HCEC 1CT (cell line): ENCODE results near the gene NRG3.
"Not testable (repeated sequence)": the region's sequence is repeated elsewhere in the genome, so short reads cannot be mapped to it uniquely, and the experiment has no call there.

Experiments used
- DNase-seq: peaks from one replicate; pipeline ENCODE4 v3.0.0-alpha.2; 2017

NRG3 gene

DNA sequence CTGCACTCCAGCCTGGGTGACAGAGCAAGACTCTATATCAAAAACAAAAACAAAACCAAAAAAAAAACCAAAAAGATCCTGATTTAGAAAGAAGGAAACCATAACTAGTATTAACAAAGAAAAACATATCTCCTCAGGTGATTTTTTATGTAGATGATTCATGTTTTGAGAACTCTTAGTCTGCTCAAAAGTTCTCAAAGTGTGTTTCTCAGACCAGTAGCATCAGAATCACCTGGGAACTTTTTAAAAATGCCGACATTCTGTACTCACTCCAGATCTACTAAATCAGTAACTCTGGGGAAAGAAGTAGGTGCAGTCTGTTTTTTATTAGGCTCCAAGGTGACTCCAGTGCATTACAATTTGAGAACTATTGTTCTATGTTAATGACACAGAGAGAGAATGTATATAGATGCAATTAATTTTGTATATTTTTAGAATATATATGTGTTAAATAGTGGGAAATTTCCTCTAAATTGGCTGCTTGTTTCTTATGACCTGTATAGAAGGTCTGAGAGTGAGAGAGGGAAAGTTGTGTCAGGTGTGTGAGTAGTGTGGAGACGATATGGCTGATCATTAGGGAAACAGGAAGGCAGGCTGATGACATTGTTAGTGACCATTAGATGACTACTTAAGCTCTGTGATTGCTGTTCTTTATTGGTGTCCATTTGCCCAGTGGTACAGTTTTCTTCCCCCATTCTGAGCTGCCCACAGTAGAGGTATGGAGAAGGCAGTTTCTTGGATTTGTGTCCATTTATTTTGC is 1075.0 kb downstream of the NRG3 start:
- DNase-seq, result no peak

DNA sequence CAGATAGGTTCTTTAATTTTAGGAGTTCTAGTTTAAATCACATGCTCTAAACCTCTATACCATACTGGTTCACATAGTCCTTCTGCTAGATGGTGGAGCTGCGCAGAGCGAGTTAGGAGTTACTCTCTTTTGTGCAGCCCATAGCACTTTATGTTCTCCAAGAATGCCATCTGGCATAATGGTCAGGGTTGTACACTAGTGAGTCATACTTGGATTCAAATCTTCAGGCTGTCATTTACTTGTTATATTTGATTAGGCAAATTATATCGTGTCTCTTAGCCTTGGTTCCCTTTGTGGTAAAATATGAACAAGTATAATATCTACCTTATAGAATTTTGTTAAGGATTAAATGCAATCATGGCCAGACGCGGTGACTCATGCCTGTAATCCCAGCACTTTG is 1078.3 kb downstream of the NRG3 start:
- no peak for DNase-seq

DNA sequence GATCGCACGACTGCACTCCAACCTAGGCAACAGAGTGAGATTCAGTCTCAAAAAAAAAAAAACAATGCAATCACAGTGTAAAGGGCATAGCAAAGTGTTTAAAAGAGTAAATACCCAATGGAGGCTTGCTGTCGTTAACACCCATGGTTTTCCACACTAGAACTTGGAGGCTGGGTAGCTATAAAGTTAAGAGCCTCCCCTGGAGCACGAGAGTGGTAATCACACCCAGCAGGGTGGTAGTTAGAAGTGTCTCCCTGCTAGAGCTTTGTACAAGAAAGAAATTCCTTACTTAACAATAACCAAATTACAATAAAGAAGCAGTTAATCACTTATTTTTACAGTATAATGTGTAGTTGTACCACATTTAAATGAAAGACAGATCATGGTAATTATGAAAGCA is 1078.9 kb downstream of the NRG3 start:
- DNase-seq, result no peak

DNA sequence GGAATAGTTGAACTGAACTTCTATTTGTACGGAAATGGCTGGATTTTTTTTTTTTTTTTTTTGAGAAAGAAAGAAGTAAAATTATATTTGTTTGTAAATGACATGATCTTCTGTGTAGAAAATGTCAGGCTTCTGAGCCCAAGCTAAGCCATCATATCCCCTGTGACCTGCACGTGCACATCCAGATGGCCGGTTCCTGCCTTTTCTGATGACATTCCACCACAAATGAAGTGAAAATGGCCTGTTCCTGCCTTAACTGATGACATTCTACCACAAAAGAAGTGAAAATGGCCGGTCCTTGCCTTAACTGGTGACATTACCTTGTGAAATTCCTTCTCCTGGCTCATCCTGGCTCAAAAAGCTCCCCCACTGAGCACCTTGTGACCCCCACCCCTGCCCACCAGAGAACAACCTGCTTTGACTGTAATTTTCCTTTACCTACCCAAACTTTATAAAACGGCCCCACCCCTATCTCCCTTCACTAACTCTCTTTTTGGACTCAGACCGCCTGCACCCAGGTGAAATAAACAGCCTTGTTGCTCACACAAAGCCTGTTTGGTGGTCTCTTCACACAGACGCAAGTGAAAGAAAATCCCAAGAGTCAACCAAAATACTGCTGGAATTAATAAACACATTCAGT is 1085.5 kb downstream of the NRG3 start:
- DNase-seq, result not testable (repeated sequence)

DNA sequence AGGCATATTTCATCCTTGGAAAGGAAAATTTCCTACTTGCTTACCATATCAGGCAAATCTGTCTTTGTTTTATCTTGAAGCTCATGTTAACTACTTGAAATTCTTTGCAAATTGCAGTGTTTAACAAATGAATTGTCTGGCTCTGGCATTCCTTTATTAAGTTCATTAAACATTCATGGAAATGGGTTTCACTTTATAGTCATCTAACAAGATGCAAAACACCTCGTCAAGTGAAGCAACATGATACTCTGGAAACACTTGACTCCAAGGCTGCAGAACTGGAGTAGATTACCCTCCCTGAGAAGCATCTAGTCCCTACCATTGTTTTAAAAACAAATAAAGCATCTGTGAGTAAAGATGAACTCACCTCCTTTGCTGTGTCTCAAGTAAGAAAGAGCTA is 1086.9 kb downstream of the NRG3 start:
- no peak for DNase-seq

DNA sequence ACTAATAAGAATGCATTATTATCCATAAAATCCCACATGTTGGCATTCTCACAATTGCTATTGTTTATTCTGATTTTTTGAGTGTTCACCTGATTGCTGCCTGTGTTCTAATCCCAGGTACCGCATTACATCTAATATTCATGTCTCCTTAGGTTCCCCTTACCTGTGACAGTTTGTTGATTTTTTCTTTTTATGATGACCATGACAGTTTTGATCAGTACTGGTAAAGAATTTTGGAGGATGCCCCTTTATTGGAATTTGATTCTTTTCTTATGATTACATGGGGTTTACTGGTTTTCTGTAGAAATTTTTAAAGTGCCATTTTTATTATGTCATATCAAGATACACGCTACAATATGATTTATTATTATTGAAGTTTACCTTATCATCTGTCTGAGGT is 1091.1 kb downstream of the NRG3 start:
- no peak for DNase-seq

DNA sequence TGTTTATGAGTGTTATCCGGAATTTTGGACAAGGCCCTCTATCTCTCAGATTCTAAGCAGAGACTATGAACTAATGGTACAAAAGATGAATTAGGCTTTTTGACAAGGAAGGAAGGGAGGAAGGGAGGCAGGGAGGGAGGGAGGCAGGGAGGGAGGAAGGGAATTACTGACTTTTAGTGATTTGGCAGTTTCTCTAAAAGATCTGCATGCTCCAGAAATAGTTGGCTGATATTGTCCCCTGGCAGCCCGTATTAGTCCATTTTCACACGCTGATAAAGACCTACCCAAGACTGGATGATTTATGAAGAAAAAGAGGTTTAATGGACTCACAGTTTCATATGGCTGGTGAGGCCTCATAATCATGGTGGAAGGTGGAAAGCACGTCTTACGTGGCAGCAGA is 1093.5 kb downstream of the NRG3 start:
- DNase-seq, result no peak

DNA sequence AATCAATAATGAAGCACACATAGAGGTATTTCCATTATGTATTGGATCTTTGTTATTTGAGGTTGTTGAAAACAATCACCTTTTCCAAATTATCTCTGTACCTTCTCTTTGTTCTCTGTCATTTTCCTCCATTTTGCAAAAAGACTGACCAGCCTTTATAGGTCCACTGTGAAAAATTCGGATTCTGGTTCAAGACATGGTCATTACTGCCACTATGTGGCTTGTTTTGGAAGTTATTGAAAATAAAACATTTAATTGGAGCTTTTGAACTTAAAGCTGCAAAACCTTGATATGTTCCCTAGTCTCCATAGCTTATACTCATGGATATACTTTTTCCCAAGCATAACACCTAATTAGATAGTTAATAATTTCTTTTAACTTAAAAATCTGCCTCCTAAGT is 1094.4 kb downstream of the NRG3 start:
- DNase-seq, result no peak

DNA sequence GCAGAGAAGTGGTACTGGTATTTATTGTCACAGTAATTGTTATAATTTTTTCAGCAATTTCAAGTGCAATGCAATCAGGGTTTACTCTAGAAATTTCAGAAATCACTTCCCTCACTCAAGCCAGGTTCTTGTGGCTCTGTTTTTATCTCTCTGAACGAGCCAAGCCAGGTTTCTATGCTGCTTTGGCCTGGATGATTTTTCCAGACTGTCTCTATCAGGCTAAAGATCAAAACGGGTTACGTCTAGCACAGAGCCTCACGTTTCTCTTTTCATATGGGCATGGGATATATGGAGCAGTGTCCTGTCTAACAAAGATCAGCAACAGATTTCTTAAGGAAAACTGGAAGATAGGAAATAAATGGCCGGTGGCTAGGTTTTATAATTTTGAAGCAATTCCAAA is 1105.3 kb downstream of the NRG3 start:
- DNase-seq, result no peak

DNA sequence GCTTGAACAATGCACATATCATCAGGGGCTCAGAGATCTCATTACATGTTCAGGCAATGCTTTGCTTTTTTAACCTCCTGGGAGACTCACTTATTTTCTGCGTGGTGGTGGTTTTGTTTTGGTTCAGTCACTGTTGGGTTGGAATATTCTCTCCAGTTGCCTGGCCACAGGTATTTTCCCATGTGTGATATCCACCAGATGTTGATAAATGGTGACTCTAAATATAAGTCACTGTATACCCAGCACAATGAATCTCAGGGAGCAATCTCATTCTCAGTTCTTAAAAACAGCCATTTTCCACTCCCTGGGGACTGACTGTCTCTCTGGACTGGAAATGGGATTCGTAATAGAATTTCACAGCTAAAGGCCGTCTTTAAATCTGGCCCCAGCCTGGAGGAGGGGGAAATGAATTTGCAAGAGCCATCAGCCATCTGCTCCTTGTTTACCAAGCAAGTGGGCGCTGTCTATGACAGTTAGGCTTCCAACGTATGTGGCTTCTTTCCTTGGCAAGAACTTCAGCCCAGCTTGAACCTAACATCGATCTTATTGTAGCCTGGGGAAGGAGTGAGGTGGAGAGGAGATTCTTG is 1106.2 kb downstream of the NRG3 start:
- DNase-seq, result no peak

DNA sequence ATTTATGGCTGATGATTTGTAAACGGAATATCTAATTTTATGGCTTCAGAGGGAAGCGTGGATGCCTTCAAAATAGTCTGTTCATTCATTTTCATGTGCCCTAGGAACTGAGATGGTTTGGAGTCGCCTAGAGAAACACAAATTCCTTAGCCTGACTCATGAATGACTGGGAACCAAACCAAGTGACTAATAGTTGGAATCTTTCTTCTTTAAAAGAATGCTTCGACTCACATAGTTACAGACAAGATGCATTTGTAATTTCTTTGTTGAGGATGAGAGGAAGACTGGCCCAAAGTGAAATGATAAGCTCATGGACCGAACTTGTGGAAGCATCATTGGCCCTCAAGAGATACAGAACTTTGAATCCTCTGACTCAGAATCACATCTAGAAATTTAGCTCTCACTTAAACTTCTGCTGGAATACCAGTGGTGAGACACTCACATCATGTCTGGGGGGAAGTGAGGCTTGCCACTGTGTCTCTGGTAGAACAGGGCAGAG is 1107.2 kb downstream of the NRG3 start:
- DNase-seq, result peak; percentile 12

DNA sequence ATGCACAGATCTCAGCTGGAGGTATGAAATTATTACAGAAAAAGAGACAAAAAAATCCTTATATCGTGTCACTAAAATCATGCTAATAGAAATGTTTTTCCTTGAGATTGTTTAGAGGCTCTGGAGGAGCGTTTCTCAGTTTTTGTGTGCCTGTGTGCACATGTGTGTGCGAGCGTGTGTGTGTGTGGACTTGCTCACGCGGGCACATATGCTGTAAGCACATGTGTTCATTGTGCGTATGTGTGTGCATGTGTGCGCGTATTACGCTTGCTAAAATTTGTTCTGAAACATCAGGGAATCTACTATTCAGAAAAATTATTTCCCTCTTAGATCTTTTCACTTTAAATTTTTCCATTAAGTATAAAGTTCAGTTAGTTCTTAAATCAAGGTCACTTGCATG is 1111.2 kb downstream of the NRG3 start:
- DNase-seq, result no peak

DNA sequence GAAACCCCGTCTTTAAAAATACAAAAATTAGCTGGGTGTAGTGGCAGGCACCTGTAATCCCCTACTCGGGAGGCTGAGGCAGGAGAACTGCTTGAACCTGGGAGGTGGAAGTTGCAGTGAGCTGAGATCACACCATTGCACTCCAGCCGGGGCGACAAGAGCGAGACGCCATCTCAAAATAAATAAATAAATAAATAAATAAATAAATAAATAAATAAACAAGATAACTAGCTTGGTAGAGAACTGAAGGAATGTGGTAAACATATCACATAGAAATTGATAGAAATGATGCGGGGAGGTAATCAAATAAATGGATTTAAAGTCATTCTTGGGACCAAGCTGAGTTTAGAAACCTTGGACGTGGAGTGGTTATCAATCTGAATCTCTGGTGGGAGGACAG is 1131.5 kb downstream of the NRG3 start:
- not testable (repeated sequence) for DNase-seq

DNA sequence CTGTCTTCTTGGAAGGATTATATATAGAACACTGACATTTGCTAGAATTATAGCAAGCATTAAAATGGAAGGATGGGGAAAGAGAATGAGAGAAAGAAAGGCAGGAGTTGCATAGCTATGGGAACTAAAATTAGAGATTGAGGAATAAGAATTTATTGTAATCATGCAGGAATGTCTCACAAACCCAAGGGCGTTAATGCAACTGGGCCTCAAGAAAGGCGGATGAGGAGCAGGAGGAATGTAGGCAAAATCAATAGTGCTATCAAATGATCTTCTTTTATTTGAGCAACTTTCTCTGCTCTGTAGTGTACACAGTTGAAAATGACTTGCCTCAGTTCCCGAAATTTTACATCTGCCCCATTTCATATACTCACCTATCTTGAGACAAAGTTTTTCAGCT is 1132.5 kb downstream of the NRG3 start:
- no peak for DNase-seq

DNA sequence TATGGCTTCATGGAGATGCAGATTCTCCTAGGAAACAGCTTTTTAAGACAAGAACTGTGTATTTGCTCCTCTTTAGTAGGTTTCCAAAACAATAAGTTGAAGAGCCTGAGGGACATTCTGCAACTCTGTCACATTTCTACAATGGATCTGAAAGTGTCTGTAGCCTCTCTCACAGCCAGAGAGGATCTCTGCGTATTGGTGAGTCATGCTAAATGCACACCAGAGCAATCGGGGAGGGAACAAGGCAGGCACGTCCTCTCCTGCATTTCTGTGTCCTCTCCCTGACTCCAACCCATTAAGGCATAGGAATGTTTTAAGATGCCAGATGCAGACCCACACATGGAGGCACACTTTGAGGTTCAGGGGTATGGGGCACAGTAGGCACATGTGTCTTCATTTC is 1137.9 kb downstream of the NRG3 start:
- no peak for DNase-seq

DNA sequence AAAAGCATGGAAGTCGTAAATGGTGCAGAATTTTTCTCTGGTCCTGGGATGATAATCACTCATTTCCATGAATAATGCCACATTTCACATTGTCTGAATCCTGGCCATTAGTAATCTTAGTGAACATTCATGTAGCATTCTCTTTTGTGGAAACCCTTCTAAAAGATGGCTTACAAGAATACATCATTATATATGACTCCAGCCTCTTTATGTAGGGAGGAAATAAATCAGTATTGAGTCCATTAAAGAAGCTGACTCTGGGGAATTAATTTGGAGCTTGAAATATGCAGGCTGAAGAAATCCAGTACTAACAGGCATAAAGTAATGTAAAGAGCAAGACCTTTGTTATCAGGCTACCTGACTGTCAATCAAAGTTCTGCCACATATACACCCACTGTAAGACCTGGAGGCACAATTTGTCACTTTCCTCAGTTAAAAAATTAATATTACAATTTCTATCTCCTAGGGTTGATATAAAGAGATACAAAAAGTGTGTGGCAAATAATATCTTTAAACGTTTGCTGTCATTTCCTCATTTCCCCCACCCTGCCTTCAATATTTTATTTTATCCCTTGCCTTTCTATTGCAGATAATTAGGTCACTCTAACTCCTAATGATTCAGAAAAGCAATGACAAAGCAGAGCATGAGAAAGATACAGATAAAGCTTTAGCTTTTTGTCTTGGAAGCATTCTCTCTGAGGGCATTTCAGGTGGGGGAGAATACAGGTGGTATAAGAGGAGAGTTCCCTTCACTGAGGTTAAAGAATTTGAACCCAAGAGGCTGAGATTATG is 1142.3 kb downstream of the NRG3 start:
- DNase-seq, result no peak

DNA sequence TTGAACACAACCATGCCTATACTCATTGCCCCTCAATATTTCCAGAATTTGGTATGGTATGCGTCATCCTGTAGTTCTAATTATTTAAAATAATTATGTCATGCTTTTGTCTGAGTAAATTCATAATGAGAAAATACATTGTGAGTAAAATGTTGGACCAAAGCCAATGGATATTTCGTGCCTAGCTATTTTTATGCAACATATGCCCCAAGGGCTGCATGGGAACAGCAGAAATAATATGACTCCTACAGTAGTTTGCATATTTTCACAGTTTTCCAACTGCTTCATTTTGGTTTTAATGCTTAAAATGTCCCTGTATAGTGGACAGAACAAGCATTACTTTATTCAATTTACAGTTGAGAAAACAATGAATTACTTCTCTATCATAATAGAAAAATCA is 1148.7 kb downstream of the NRG3 start:
- DNase-seq, result no peak
